ENCODE measurements around the gene COL9A3. TPM values are rescaled to one million over a fixed set of nuclear protein-coding genes. Genes with fewer than 3 reads are reported as not detected.

Gene COL9A3
- total RNA-seq, 1 donor from 2014 or later: 10.5 TPM

DNA sequence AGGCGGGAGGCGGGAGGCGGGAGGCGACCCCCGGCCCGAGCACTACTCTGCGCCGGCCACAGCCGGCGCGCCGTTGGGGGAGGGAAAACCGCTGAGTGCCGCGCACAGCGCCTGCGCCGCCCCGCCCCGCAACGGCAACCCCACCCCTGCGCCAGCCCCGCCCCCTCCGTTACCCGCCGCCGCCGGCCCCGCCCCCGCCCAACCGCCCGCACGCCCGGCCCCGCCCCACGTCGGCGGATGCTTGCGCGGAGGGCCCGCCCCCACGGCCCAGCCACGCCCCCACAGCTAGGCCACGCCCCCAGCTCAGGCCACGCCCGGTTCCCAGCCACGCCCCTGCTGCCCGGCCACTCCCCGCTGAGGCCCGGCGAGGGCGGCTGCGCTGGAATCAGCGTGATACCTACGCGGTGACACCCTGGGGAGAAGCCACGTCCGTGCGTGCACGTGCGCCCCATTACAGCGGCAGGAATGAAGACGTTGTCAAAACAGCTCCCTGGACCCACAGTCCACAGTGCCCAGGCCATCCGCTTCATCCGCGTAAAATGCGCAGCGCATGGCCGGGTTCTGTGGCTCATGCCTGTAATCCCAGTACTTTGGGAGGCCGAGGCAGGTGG lies 45.0 kb downstream of the COL9A3 start, which contains the start of gene TCFL5:
TCFL5 (minus strand) TSS at position 97 of the 611 bp plus-strand sequence. CDS start 152 bp downstream, outside the sequence.
- peak; percentile 92 for DNase-seq (ENCODE audit: low spot score)
- Histone ChIP-seq H3K4me2 (peak within 1 kb of the TSS; percentile 97), H3K4me3 (peak within 1 kb of the TSS; percentile 74), H3K36me3 (no peaks in the 10 kb centered on the region), H3K27me3 (peaks cover 11% of the 10 kb centered on the region), H3K79me2 (ENCODE audit: low read depth) (peaks cover 28% of the 10 kb centered on the region), H3K9ac (no peak within 1 kb of the TSS), H4K20me1 (ENCODE audit: low read depth) (peaks cover 34% of the 10 kb centered on the region), H3K27ac (no peak within 1 kb of the TSS), H2AFZ (replicated peaks) (peak within 1 kb of the TSS; percentile 48), H3K9me3 (ENCODE audit: low read depth) (no peaks in the 10 kb centered on the region), H3F3A (ENCODE audit: low read depth) (peaks cover 30% of the 10 kb centered on the region), H3K4me1 (peaks cover 20% of the 10 kb centered on the region)
- Mint-ChIP-seq H3K9me3 (peaks cover 6% of the 10 kb centered on the region), H3K4me1 (peaks cover 24% of the 10 kb centered on the region), H3K4me3 (peak within 1 kb of the TSS; percentile 86), H3K36me3 (peaks cover 10% of the 10 kb centered on the region), H3K27ac (peak within 1 kb of the TSS; percentile 29), H3K27me3 (ENCODE audit: insufficient read depth, low read depth) (peaks cover 6% of the 10 kb centered on the region)
- TF ChIP-seq EZH2phosphoT487 (IDR thresholded peaks at IDR 0.05): no peak
- no peak for TF ChIP-seq CTCF (IDR thresholded peaks at IDR 0.05)
- no peak for TF ChIP-seq EZH2 (IDR thresholded peaks at IDR 0.05)

GRCh38 chr20:62864207-62864606 lies 47.4 kb downstream of the COL9A3 start:
- no peak overlapping the region for H2AFZ ChIP-seq (replicated peaks)
- Mint-ChIP-seq H3K36me3 (peaks cover 3% of the 10 kb centered on the region), H3K4me1 (peaks cover 21% of the 10 kb centered on the region), H3K4me3 (no peak overlapping the region), H3K9me3 (peaks cover 10% of the 10 kb centered on the region), H3K27ac (no peak overlapping the region), H3K27me3 (ENCODE audit: insufficient read depth, low read depth) (peaks cover 8% of the 10 kb centered on the region)
- no peak overlapping the region for H3K9ac ChIP-seq
- no peaks in the 10 kb centered on the region for H3K9me3 ChIP-seq (ENCODE audit: low read depth)
- peaks cover 17% of the 10 kb centered on the region for H3K4me1 ChIP-seq
- H3K4me3 ChIP-seq: no peak overlapping the region
- DNase-seq (ENCODE audit: low spot score): no peak
- H3K27ac ChIP-seq: no peak overlapping the region
- H3F3A ChIP-seq (ENCODE audit: low read depth): peaks cover 27% of the 10 kb centered on the region
- TF ChIP-seq EZH2 (IDR thresholded peaks at IDR 0.05) (no peak), EZH2phosphoT487 (IDR thresholded peaks at IDR 0.05) (no peak), CTCF (IDR thresholded peaks at IDR 0.05) (no peak)
- peaks cover 11% of the 10 kb centered on the region for H3K27me3 ChIP-seq
- peaks cover 15% of the 10 kb centered on the region for H4K20me1 ChIP-seq (ENCODE audit: low read depth)
- no peaks in the 10 kb centered on the region for H3K36me3 ChIP-seq
- no peak overlapping the region for H3K4me2 ChIP-seq
- H3K79me2 ChIP-seq (ENCODE audit: low read depth): peaks cover 15% of the 10 kb centered on the region

DNA sequence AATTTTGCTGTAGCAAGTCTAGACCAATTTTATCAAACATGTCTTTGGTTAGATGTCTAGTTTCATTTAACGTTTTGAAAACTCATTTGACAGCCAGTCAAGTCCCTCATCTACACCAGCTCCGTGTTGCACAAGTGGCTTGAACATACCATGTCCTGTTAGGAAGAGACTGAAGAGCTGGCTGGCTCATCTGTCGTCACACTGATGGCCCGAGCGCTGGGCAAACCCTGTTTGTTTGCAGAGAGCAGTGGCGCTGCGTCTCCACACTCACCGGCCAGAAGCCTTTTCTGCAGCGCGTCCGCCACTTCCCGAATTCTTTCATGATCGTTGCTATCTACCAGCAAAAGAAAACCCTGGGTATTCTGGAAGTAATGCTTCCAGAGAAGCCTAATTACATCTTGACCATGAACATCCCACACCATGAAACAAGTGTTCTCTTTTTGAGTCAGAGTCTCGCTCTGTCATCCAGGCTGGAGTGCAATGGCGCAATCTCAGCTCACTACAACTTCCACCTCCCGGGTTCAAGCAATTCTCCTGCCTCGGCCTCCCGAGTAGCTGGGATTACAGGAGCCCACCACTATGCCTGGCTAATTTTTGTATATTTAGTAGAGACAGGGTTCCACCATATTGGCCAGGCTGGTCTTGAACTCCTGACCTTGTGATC lies 55.5 kb downstream of the COL9A3 start:
- H3K36me3 Mint-ChIP-seq: no peaks in the 10 kb centered on the region
- H3K27ac Mint-ChIP-seq: no peak overlapping the region
- H3K4me2 ChIP-seq: no peak overlapping the region
- peaks cover 15% of the 10 kb centered on the region for H3K9me3 Mint-ChIP-seq
- H3K4me1 ChIP-seq: peaks cover 5% of the 10 kb centered on the region
- no peak for TF ChIP-seq CTCF (IDR thresholded peaks at IDR 0.05)
- no peak for TF ChIP-seq EZH2 (IDR thresholded peaks at IDR 0.05)
- TF ChIP-seq EZH2phosphoT487 (IDR thresholded peaks at IDR 0.05): no peak
- no peaks in the 10 kb centered on the region for H3K79me2 ChIP-seq (ENCODE audit: low read depth)
- no peaks in the 10 kb centered on the region for H3K9me3 ChIP-seq (ENCODE audit: low read depth)
- peaks cover 22% of the 10 kb centered on the region for H3K4me1 Mint-ChIP-seq
- peaks cover 31% of the 10 kb centered on the region for H3F3A ChIP-seq (ENCODE audit: low read depth)
- H3K4me3 ChIP-seq: no peak overlapping the region
- no peak overlapping the region for H3K27ac ChIP-seq
- H3K9ac ChIP-seq: no peak overlapping the region
- DNase-seq (ENCODE audit: low spot score): no peak
- H3K27me3 ChIP-seq: no peaks in the 10 kb centered on the region
- no peak overlapping the region for H3K4me3 Mint-ChIP-seq
- no peak overlapping the region for H2AFZ ChIP-seq (replicated peaks)
- H3K36me3 ChIP-seq: no peaks in the 10 kb centered on the region
- no peaks in the 10 kb centered on the region for H4K20me1 ChIP-seq (ENCODE audit: low read depth)
- H3K27me3 Mint-ChIP-seq (ENCODE audit: insufficient read depth, low read depth): peaks cover 13% of the 10 kb centered on the region

All from neural progenitor cell (in vitro differentiated cells).